Measurements from ENCODE around the gene CAMK2D. TPM values are rescaled to one million over a fixed set of nuclear protein-coding genes. Genes with fewer than 3 reads are reported as not detected.

The CAMK2D gene
- total RNA-seq, 4 donors from 2014 or later = 48.2 to 66.2 (median 51.2) TPM

DNA sequence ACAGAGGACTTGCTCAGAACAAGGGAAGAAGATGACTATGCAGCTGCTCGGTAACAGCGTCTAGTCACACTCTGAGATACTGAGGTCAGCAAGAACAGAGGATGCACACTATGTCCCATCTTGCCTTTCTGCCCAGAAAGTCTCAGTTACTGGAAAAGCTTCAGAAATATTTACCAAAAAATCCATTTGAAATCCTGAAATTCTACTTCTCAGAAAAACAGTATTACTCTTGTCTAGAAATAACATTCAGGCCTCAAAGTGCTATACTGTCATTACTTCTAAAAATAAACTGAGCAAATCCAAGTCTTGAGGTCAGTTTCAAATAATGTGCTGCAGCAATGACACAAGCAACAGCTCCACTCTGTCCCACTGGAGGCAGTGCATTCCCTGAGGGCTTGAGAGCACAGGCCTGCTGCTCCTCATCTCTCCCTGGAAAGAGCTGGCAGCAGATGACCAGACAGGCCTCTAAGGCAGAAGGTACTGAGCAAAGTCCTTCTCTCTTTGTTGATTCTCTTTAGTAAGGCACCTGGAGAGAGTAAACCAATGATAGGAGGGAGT, 76.9 kb downstream of the CAMK2D start:
- WGBS = 17% methylated on average over 2 of the region's 2 CpGs

DNA sequence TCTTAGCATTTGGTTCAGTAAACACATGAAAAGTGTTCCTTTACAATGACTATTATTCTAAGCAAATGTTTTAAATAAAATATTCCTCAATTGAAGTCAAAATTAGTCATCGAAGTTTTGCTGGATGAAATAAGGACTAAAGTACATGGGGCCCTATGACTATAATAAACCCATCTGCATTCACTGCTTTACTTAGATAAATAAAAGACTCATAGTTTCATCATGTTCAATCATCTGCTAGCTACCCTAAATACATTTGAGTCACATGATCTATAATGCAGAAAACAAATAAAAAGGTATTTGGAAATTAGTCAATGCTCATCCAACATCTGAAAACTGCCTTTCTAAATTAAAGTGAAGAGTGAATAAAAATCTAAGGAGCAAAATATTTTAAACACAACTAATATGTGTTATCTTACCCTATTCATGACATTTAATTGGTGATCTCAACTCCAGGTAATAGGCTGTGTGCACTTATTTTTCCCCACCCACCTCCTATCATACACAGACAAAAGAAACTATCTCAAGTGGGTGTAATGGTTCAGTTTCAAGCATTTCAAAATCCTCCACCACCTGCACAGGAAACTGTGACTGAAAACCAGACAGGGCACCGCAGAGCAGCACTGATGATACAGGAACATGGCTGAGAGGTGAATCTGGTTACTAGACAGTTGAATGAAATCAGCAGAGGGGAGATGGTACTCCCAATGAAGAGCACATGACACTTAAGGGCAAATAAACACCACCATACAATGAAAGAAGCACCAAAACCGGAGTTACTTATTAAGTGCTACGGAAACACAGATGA, 78.6 kb downstream of the CAMK2D start:
- Histone ChIP-seq H3K4me3 (no peak overlapping the region), H3K27me3 (no peaks in the 10 kb centered on the region), H3K27ac (replicated peaks in 1 of 4) (peak overlapping the region in 1 of 4 donors; percentile 70), H3K4me1 (peaks cover 28 to 34% (median 32%) of the 10 kb centered on the region in 4 donors), H3K36me3 (no peaks in the 10 kb centered on the region), H3K9me3 (no peaks in the 10 kb centered on the region)
- intact Hi-C loops (cut with DNase I) = loop anchor here (10.0 kb wide), 2 partner anchors 138 to 288 kb away; no protein-coding TSS in a partner anchor
- TF ChIP-seq, protein P1, sequence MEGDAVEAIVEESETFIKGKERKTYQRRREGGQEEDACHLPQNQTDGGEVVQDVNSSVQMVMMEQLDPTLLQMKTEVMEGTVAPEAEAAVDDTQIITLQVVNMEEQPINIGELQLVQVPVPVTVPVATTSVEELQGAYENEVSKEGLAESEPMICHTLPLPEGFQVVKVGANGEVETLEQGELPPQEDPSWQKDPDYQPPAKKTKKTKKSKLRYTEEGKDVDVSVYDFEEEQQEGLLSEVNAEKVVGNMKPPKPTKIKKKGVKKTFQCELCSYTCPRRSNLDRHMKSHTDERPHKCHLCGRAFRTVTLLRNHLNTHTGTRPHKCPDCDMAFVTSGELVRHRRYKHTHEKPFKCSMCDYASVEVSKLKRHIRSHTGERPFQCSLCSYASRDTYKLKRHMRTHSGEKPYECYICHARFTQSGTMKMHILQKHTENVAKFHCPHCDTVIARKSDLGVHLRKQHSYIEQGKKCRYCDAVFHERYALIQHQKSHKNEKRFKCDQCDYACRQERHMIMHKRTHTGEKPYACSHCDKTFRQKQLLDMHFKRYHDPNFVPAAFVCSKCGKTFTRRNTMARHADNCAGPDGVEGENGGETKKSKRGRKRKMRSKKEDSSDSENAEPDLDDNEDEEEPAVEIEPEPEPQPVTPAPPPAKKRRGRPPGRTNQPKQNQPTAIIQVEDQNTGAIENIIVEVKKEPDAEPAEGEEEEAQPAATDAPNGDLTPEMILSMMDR (IDR thresholded peaks at IDR 0.05) = no peak
- TF ChIP-seq EP300 (IDR thresholded peaks at IDR 0.05) = no peak
- TF ChIP-seq POLR2A (IDR thresholded peaks at IDR 0.05; ENCODE audit: low read depth) = no peak
- no peak for TF ChIP-seq POLR2AphosphoS5 (IDR thresholded peaks at IDR 0.05)
- no peak for DNase-seq (ENCODE audit: extremely low spot score)
- 93% methylated on average over 4 of the region's 4 CpGs for WGBS

More for the DNA sequence above, 76.9 kb downstream of the CAMK2D start:
- TF ChIP-seq, protein P1 (IDR thresholded peaks at IDR 0.05) = peak; percentile 33 to 60 (median 34)
- TF ChIP-seq POLR2A (IDR thresholded peaks at IDR 0.05; ENCODE audit: low read depth) = no peak
- TF ChIP-seq POLR2AphosphoS5 (IDR thresholded peaks at IDR 0.05) = peak; percentile 47 to 72
- TF ChIP-seq EP300 (IDR thresholded peaks at IDR 0.05) = peak; percentile 88
- DNase-seq (ENCODE audit: extremely low spot score) = no peak
- Histone ChIP-seq H3K27ac (replicated peaks in 1 of 4) (peak overlapping the region; percentile 50 to 72 (median 60)), H3K36me3 (no peaks in the 10 kb centered on the region), H3K9me3 (no peaks in the 10 kb centered on the region), H3K4me1 (peaks cover 35 to 45% (median 37%) of the 10 kb centered on the region in 4 donors), H3K4me3 (no peak overlapping the region), H3K27me3 (no peaks in the 10 kb centered on the region)
- intact Hi-C loops (cut with DNase I) = loop anchor here (5.0 to 10.0 kb wide), 3 partner anchors 78 to 290 kb away; partner anchors contain the start of gene CAMK2D

DNA sequence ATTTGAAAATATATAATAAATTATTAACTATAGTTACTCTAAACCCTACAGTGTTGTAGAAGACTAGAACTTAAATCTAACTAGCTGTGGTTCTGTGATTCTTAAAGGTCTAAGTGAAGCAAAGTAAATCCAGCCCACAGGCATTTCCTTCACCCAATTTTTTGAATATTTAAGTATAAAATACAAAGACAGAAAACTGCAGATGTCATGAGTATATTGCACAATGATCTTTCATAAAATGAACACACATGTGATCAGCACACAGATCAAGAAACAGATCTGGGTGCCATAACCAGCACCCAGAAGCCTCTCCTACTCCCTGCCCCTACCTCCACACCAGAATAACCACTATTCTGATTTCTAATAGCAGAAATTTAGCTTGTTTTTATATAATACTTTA, 82.9 kb downstream of the CAMK2D start:
- intact Hi-C loops (cut with DNase I) = no loop called here
- no peak overlapping the region for H3K4me3 ChIP-seq
- no peak for TF ChIP-seq POLR2A (IDR thresholded peaks at IDR 0.05; ENCODE audit: low read depth)
- no peaks in the 10 kb centered on the region for H3K9me3 ChIP-seq
- peaks cover 28 to 38% (median 35%) of the 10 kb centered on the region in 4 donors for H3K4me1 ChIP-seq
- no peak for DNase-seq (ENCODE audit: extremely low spot score)
- no peak overlapping the region for H3K27ac ChIP-seq (replicated peaks in 1 of 4)
- H3K36me3 ChIP-seq = no peaks in the 10 kb centered on the region
- no peaks in the 10 kb centered on the region for H3K27me3 ChIP-seq

DNA sequence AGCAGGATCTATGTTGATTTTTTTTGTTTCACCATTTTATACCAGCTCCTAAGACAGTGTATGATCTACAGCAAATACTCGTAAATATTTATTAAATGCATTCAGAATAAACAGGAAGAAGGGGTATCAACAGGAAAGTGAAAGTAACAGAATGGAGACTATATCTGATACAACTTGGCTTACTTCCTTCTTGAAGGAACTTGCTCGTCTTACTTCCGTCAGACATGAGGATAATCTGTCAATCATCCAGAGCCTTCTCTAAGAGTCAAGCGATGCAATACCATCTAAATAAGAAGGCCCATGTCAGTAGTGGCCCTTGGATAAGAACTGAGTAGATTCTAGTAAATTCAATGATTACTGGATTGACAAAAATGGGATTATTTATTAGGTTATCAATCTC, 84.2 kb downstream of the CAMK2D start:
- no peak overlapping the region for H3K27ac ChIP-seq (replicated peaks in 1 of 4)
- intact Hi-C loops (cut with DNase I) = no loop called here
- WGBS = 82% methylated on average over 4 of the region's 4 CpGs
- TF ChIP-seq EP300 (IDR thresholded peaks at IDR 0.05) (no peak), POLR2A (IDR thresholded peaks at IDR 0.05; ENCODE audit: low read depth) (no peak), POLR2AphosphoS5 (IDR thresholded peaks at IDR 0.05) (no peak)
- TF ChIP-seq, protein P1 (IDR thresholded peaks at IDR 0.05) = no peak
- H3K4me3 ChIP-seq = no peak overlapping the region
- no peaks in the 10 kb centered on the region for H3K36me3 ChIP-seq
- H3K4me1 ChIP-seq = peaks cover 22 to 40% (median 34%) of the 10 kb centered on the region in 4 donors
- no peaks in the 10 kb centered on the region for H3K9me3 ChIP-seq
- H3K27me3 ChIP-seq = no peaks in the 10 kb centered on the region
- no peak for DNase-seq (ENCODE audit: extremely low spot score)

All from esophagus muscularis mucosa (tissue), 4 donors.